Caco-2 (cell line): ENCODE data around the gene C1S. TPM values are rescaled to one million over a fixed set of nuclear protein-coding genes. Genes with fewer than 3 reads are reported as not detected.
"Not testable (repeated sequence)": the region's sequence is repeated elsewhere in the genome, so short reads cannot be mapped to it uniquely, and the experiment has no call there.

Experiments used
- BruUV-seq: library from RNA; stranded (reverse); fragments of 400-500 nt; replicated peaks from 2 replicates; lab custom pipeline; 2021; lab: Mats Ljungman, UMichigan
- CTCF ChIA-PET: fragments of 300-600 bp; sonication (Branson Sonifier 250); formaldehyde crosslinking; loops from one replicate; lab custom pipeline; 2022; ENCODE audit warnings: antibody characterized with exemption; lab: Charles Lee
- POLR2A ChIA-PET: fragments of 300-600 bp; sonication (Branson Sonifier 250); formaldehyde crosslinking; loops from one replicate; lab custom pipeline; 2022; ENCODE audit warnings: antibody characterized with exemption; lab: Charles Lee
- DNase-seq, 2 experiments: peaks; one replicate each; pipeline versions ENCODE4 v3.0.0 to v3.0.0-alpha.2; 2020 to 2022
- H3K27me3 ChIP-seq: replicated peaks from 2 replicates; pipeline ENCODE4 v1.6.0; 2011; ENCODE audit warnings: low read length; ENCODE audit not compliant: control insufficient read depth, insufficient read depth
- H3K36me3 ChIP-seq: 2 replicates; pipeline ENCODE4 v1.5.1; 2011; ENCODE audit warnings: low read length; ENCODE audit not compliant: control insufficient read depth, insufficient read depth
- H3K4me1 ChIP-seq: fragments of 250-450 bp; sonication (Bioruptor Pico); 2 replicates; pipeline ENCODE4 v1.5.1; 2020; ENCODE audit warnings: mild to moderate bottlenecking
- H3K4me3 ChIP-seq: 2 replicates; pipeline ENCODE4 v1.5.1; 2011; ENCODE audit warnings: low read depth, mild to moderate bottlenecking, control low read depth, low read length
- H3K9me3 ChIP-seq: fragments of 250-450 bp; sonication (Bioruptor Pico); 2 replicates; pipeline ENCODE4 v1.5.1; 2020; ENCODE audit warnings: mild to moderate bottlenecking, moderate library complexity
- H3K27ac Mint-ChIP-seq: one replicate; pipeline ENCODE4 v1.8.0; 2022; ENCODE audit warnings: mixed read lengths; ENCODE audit not compliant: unreplicated experiment
- H3K27me3 Mint-ChIP-seq: one replicate; pipeline ENCODE4 v1.8.0; 2022; ENCODE audit warnings: mixed read lengths; ENCODE audit not compliant: insufficient read depth, unreplicated experiment
- H3K36me3 Mint-ChIP-seq: one replicate; pipeline ENCODE4 v1.8.0; 2022; ENCODE audit warnings: mild to moderate bottlenecking, mixed read lengths; ENCODE audit not compliant: insufficient read depth, unreplicated experiment
- H3K4me1 Mint-ChIP-seq: one replicate; pipeline ENCODE4 v1.8.0; 2022; ENCODE audit warnings: low read depth, mixed read lengths; ENCODE audit not compliant: unreplicated experiment
- H3K4me3 Mint-ChIP-seq: one replicate; pipeline ENCODE4 v1.8.0; 2022; ENCODE audit warnings: mild to moderate bottlenecking, moderate library complexity, mixed read lengths; ENCODE audit not compliant: unreplicated experiment
- H3K9me3 Mint-ChIP-seq: one replicate; pipeline ENCODE4 v1.8.0; 2022; ENCODE audit warnings: mixed read lengths; ENCODE audit not compliant: unreplicated experiment
- intact Hi-C: fragments of 100-400 bp; cut with micrococcal nuclease; formaldehyde crosslinking; loops from one replicate; pipeline ENCODE4 v1.10.0; 2022; ENCODE audit not compliant: unreplicated experiment
- total RNA-seq: library from RNA; stranded (reverse); gene quantifications from 2 replicates; pipeline ENCODE4 v1.2.3, GENCODE V29; 2022
- TF ChIP-seq, protein P1 (sequence below), 2 experiments: fragments of 200-600 bp in 1 of 2; IDR thresholded peaks; 1 replicate in 1 of 2; 2 replicates in 1 of 2; pipeline versions ENCODE4 v1.5.1 to v1.8.0; 2011 to 2022; ENCODE audit warnings: antibody characterized with exemption in 1 of 2, control low read depth in 1 of 2, inconsistent platforms in 1 of 2, low read depth in 1 of 2, low read length in 1 of 2, mild to moderate bottlenecking in 1 of 2, moderate library complexity in 1 of 2; ENCODE audit not compliant: insufficient read depth in 1 of 2, severe bottlenecking in 1 of 2, unreplicated experiment in 1 of 2

Gene C1S
- total RNA-seq, 1 experiment from 2014 or later, result 6.1 TPM

DNA sequence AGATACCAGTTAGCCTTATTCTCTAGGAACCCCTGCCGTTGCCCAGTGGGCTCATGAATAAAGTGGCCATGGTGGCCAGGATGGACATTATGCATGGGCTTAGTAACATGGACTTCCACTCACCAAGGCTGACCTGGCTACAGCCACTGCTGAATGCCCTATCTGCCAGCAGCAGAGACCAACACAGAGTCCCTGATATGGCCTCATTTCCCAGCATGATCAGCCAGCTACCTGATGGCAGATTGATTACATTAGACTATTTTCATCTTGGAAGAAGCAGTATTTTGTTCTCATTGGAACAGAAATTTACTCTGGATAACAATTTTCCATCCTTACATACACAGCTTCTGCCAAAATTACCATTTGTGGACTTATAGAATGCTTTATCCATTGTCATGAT is 26.1 kb upstream of the C1S start:
- TF ChIP-seq, protein P1, sequence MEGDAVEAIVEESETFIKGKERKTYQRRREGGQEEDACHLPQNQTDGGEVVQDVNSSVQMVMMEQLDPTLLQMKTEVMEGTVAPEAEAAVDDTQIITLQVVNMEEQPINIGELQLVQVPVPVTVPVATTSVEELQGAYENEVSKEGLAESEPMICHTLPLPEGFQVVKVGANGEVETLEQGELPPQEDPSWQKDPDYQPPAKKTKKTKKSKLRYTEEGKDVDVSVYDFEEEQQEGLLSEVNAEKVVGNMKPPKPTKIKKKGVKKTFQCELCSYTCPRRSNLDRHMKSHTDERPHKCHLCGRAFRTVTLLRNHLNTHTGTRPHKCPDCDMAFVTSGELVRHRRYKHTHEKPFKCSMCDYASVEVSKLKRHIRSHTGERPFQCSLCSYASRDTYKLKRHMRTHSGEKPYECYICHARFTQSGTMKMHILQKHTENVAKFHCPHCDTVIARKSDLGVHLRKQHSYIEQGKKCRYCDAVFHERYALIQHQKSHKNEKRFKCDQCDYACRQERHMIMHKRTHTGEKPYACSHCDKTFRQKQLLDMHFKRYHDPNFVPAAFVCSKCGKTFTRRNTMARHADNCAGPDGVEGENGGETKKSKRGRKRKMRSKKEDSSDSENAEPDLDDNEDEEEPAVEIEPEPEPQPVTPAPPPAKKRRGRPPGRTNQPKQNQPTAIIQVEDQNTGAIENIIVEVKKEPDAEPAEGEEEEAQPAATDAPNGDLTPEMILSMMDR (IDR thresholded peaks at IDR 0.05; ENCODE audit: insufficient read depth in 1 of 2, low read depth in 1 of 2, low read length in 1 of 2, severe bottlenecking in 1 of 2, unreplicated experiment in 1 of 2), result no peak
- POLR2A ChIA-PET, result no interaction called here
- Histone ChIP-seq H3K36me3 (no peaks in the 10 kb centered on the region; the same call in 1 of the 2 replicates), H3K4me1 (no peaks in the 10 kb centered on the region), H3K4me3 (no peak overlapping the region), H3K9me3 (peaks cover 18% of the 10 kb centered on the region), H3K27me3 (no peaks in the 10 kb centered on the region)
- no TSS peak for BruUV-seq
- no peaks in the 10 kb centered on the region for H3K4me1 Mint-ChIP-seq
- peaks cover 22% of the 10 kb centered on the region for H3K9me3 Mint-ChIP-seq
- no peak overlapping the region for H3K27ac Mint-ChIP-seq
- CTCF ChIA-PET, result no interaction called here
- no peaks in the 10 kb centered on the region for H3K36me3 Mint-ChIP-seq
- H3K27me3 Mint-ChIP-seq, result peaks cover 3% of the 10 kb centered on the region
- H3K4me3 Mint-ChIP-seq, result no peak overlapping the region
- no peak for DNase-seq
- intact Hi-C loops, result no loop called here

DNA sequence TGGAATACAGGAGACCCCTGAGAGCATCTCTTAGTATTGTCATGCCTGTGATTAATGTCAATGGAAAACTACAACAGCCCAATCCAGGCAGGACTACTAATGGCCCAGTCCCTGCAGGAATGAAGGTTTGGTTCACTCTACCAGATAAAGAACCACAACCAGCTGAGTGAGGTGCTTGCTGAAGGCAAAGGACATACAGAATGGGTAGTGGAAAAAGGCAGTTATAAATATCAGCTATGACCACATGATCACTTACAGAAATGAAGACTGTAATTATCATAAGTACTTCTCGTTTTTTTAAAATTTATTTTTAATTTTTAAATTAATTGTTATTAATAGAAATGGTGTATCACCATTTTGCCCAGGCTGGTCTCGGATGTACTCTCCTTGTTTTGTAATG is 25.1 kb upstream of the C1S start:
- Mint-ChIP-seq H3K9me3 (peaks cover 22% of the 10 kb centered on the region), H3K4me1 (no peaks in the 10 kb centered on the region), H3K27ac (no peak overlapping the region), H3K27me3 (peaks cover 3% of the 10 kb centered on the region), H3K36me3 (no peaks in the 10 kb centered on the region), H3K4me3 (no peak overlapping the region)
- BruUV-seq, result no TSS peak
- Histone ChIP-seq H3K4me1 (no peaks in the 10 kb centered on the region), H3K27me3 (no peaks in the 10 kb centered on the region), H3K9me3 (peaks cover 15% of the 10 kb centered on the region), H3K36me3 (no peaks in the 10 kb centered on the region; the same call in 1 of the 2 replicates), H3K4me3 (no peak overlapping the region)
- ChIA-PET CTCF (no interaction called here), POLR2A (no interaction called here)
- no peak for DNase-seq
- intact Hi-C loops, result no loop called here
- TF ChIP-seq, protein P1 (IDR thresholded peaks at IDR 0.05; ENCODE audit: insufficient read depth in 1 of 2, low read depth in 1 of 2, low read length in 1 of 2, severe bottlenecking in 1 of 2, unreplicated experiment in 1 of 2), result no peak

- H3K4me1 Mint-ChIP-seq, BruUV-seq, H3K4me1 ChIP-seq, H3K27me3 ChIP-seq, H3K27ac Mint-ChIP-seq, DNase-seq, CTCF ChIA-PET, POLR2A ChIA-PET, H3K27me3 Mint-ChIP-seq, H3K36me3 ChIP-seq, H3K4me3 ChIP-seq, H3K4me3 Mint-ChIP-seq, intact Hi-C loops, H3K9me3 ChIP-seq, H3K36me3 Mint-ChIP-seq: not testable (repeated sequence)
- H3K9me3 Mint-ChIP-seq, result peaks cover 16% of the 10 kb centered on the region
These were observed 23.1 kb upstream of the C1S start for GRCh38 chr12:7037411-7037810.

DNA sequence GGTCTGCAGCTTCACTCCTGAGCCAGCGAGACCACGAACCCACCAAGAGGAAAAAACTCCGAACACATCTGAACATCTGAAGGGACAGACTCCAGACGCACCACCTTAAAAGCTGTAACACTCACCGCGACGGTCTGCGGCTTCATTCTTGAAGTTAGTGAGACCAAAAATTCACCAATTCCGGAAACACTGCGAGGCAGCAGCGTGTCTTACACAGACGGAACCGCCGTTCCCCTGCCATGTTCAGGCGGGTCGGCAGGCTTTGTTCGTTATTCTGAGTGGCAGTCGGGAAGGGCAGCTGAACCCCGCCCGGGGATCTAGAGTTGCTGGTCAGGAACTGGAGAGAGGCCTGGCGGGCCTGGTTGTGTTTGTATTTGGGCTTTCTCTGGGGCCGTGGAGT is 21.9 kb upstream of the C1S start:
- DNase-seq, result no peak
- Mint-ChIP-seq H3K4me1 (peaks cover 7% of the 10 kb centered on the region), H3K9me3 (peaks cover 11% of the 10 kb centered on the region), H3K27ac (no peak overlapping the region), H3K4me3 (no peak overlapping the region), H3K27me3 (no peaks in the 10 kb centered on the region), H3K36me3 (no peaks in the 10 kb centered on the region)
- POLR2A ChIA-PET, result no interaction called here
- H3K36me3 ChIP-seq, result no peaks in the 10 kb centered on the region
- BruUV-seq, result no TSS peak
- TF ChIP-seq, protein P1 (IDR thresholded peaks at IDR 0.05; ENCODE audit: insufficient read depth in 1 of 2, low read depth in 1 of 2, low read length in 1 of 2, severe bottlenecking in 1 of 2, unreplicated experiment in 1 of 2), result no peak
- CTCF ChIA-PET, result no interaction called here
- H3K9me3 ChIP-seq, result no peaks in the 10 kb centered on the region; the same call in 1 of the 2 replicates
- H3K4me1 ChIP-seq, result no peaks in the 10 kb centered on the region
- intact Hi-C loops, result no loop called here
- no peaks in the 10 kb centered on the region for H3K27me3 ChIP-seq
- no peak overlapping the region for H3K4me3 ChIP-seq
